ENCODE data around the gene PCDHGB6.

- TF ChIP-seq EZH2 (IDR thresholded peaks at IDR 0.05) = no peak
- TF ChIP-seq POLR2AphosphoS5 (IDR thresholded peaks at IDR 0.05; ENCODE audit: borderline replicate concordance, low read depth, low read length) = no peak
- TF ChIP-seq FOXP2 (optimal IDR thresholded peaks at IDR 0.05; ENCODE audit: control extremely low read depth, extremely low read length, insufficient read depth) = no peak
Observed at GRCh38 chr5:141422742-141423291, 15.0 kb downstream of the PCDHGB6 start.
